Measurements from ENCODE around the gene AMMECR1L.
"Not testable (repeated sequence)": the region's sequence is repeated elsewhere in the genome, so short reads cannot be mapped to it uniquely, and the experiment has no call there.

The AMMECR1L gene

GRCh38 chr2:127885780-127886592 lies at the start of gene AMMECR1L:
Gene AMMECR1L (minus strand): TSS chr2:127885956. CDS start chr2:127874234, 11,722 bp downstream.
- not testable (repeated sequence) for DNase-seq

- DNase-seq, result no peak
These were observed 49.6 kb upstream of the AMMECR1L start for GRCh38 chr2:127935337-127935736.

GRCh38 chr2:127932199-127932876 lies 46.6 kb upstream of the AMMECR1L start:
- DNase-seq, result no peak

GRCh38 chr2:127929449-127929848 lies 43.7 kb upstream of the AMMECR1L start:
- DNase-seq, result no peak

- no peak for DNase-seq
These were observed 41.6 kb upstream of the AMMECR1L start for GRCh38 chr2:127927384-127927783.

GRCh38 chr2:127917916-127918315 lies 32.2 kb upstream of the AMMECR1L start:
- DNase-seq, result no peak

GRCh38 chr2:127913808-127914457 lies 28.2 kb upstream of the AMMECR1L start:
- no peak for DNase-seq

GRCh38 chr2:127911737-127912136 lies 26.0 kb upstream of the AMMECR1L start:
- no peak for DNase-seq

GRCh38 chr2:127910415-127910814 lies 24.7 kb upstream of the AMMECR1L start:
- no peak for DNase-seq

GRCh38 chr2:127909019-127909418 lies 23.3 kb upstream of the AMMECR1L start:
- DNase-seq, result no peak

- not testable (repeated sequence) for DNase-seq
These were observed 22.1 kb upstream of the AMMECR1L start for GRCh38 chr2:127907733-127908400.

- DNase-seq, result peak; percentile 6
These were observed 20.6 kb upstream of the AMMECR1L start for GRCh38 chr2:127906206-127906926.

GRCh38 chr2:127901339-127902056 lies 15.7 kb upstream of the AMMECR1L start:
- DNase-seq, result no peak

- no peak for DNase-seq
These were observed 11.9 kb upstream of the AMMECR1L start for GRCh38 chr2:127897531-127898211.

- no peak for DNase-seq
These were observed 7.7 kb upstream of the AMMECR1L start for GRCh38 chr2:127893494-127893893.

GRCh38 chr2:127893033-127893432 lies 7.3 kb upstream of the AMMECR1L start:
- DNase-seq, result no peak

GRCh38 chr2:127891811-127892210 lies 6.1 kb upstream of the AMMECR1L start:
- DNase-seq, result no peak

GRCh38 chr2:127890756-127891155 lies 5.0 kb upstream of the AMMECR1L start:
- not testable (repeated sequence) for DNase-seq

GRCh38 chr2:127888772-127889171 lies 3.0 kb upstream of the AMMECR1L start:
- no peak for DNase-seq

- DNase-seq, result no peak
These were observed 2.0 kb upstream of the AMMECR1L start for GRCh38 chr2:127887776-127888130.

- DNase-seq, result no peak
These were observed 1.5 kb upstream of the AMMECR1L start for GRCh38 chr2:127887082-127887775.
